HEK293 (cell line): ENCODE measurements around the gene CFAP69.

Source experiments
- CTCF ChIA-PET: fragments of 350-600 bp; formaldehyde crosslinking; extraction: SDS; loops from one replicate; lab custom pipeline; 2021; ENCODE audit warnings: antibody characterized with exemption; lab: Yijun Ruan, JAX
- POLR2A ChIA-PET: fragments of 300-600 bp; formaldehyde crosslinking; extraction: SDS; loops from one replicate; lab custom pipeline; 2020; ENCODE audit warnings: antibody characterized with exemption, inconsistent platforms; lab: Yijun Ruan, JAX
- H3K27ac ChIP-seq: fragments of 200-500 bp; sonication (Bioruptor generic); 2 replicates; pipeline ENCODE4 v1.5.1; 2014; ENCODE audit warnings: low read depth, low read length, control low read depth, inconsistent platforms; ENCODE audit errors: extremely low read depth
- H3K36me3 ChIP-seq, 2 experiments: fragments of 200-500 bp in 1 of 2; sonication (Bioruptor generic) in 1 of 2; 1 replicate in 1 of 2; 2 replicates in 1 of 2; pipeline ENCODE4 v1.5.1; 2014 to 2017; ENCODE audit warnings: inconsistent platforms in 2 of 2, low read length in 2 of 2; ENCODE audit not compliant: control insufficient read depth in 2 of 2, insufficient read depth in 1 of 2
- H3K4me1 ChIP-seq: fragments of 200-500 bp; sonication (Bioruptor generic); 2 replicates; pipeline ENCODE4 v1.5.1; 2014; ENCODE audit warnings: mild to moderate bottlenecking, low read length, inconsistent platforms; ENCODE audit not compliant: control insufficient read depth, insufficient read depth
- H3K4me3 ChIP-seq: 2 replicates; pipeline ENCODE4 v1.5.1; 2011; ENCODE audit warnings: low read depth, mild to moderate bottlenecking, control low read depth, low read length, moderate library complexity
- H3K9me3 ChIP-seq: fragments of 200-500 bp; sonication (Bioruptor generic); 2 replicates; pipeline ENCODE4 v1.5.1; 2014; ENCODE audit warnings: low read depth, low read length, inconsistent platforms; ENCODE audit not compliant: control insufficient read depth, insufficient read depth
- ATF2 ChIP-seq: fragments of 450-650 bp; formaldehyde crosslinking; IDR thresholded peaks from 2 replicates; pipeline ENCODE4 v1.5.1; 2016; ENCODE audit warnings: missing biosample characterization, missing genetic modification characterization, low read depth
- GLIS1 ChIP-seq: fragments of 450-650 bp; formaldehyde crosslinking; IDR thresholded peaks from 2 replicates; pipeline ENCODE4 v1.5.1; 2016; ENCODE audit warnings: missing biosample characterization, missing genetic modification characterization
- GLIS2 ChIP-seq: fragments of 450-650 bp; formaldehyde crosslinking; IDR thresholded peaks from 2 replicates; pipeline ENCODE4 v1.5.1; 2016; ENCODE audit warnings: missing biosample characterization, missing genetic modification characterization
- IKZF3 ChIP-seq: fragments of 450-650 bp; IDR thresholded peaks from 2 replicates; pipeline ENCODE4 v1.5.0; 2018; ENCODE audit warnings: missing biosample characterization, mild to moderate bottlenecking, missing genetic modification characterization, moderate library complexity
- PRDM10 ChIP-seq: fragments of 450-650 bp; formaldehyde crosslinking; IDR thresholded peaks from 2 replicates; pipeline ENCODE4 v1.5.1; 2016; ENCODE audit warnings: missing biosample characterization, missing genetic modification characterization
- REPIN1 ChIP-seq: fragments of 450-650 bp; formaldehyde crosslinking; IDR thresholded peaks from 2 replicates; pipeline ENCODE4 v1.5.1; 2017; ENCODE audit warnings: missing biosample characterization, missing genetic modification characterization, low read depth
- ZEB2 ChIP-seq: fragments of 450-650 bp; formaldehyde crosslinking; IDR thresholded peaks from 2 replicates; pipeline ENCODE4 v1.5.1; 2016; ENCODE audit warnings: missing biosample characterization, missing genetic modification characterization
- ZFP3 ChIP-seq: fragments of 450-650 bp; formaldehyde crosslinking; IDR thresholded peaks from 2 replicates; pipeline ENCODE4 v1.5.1; 2016; ENCODE audit warnings: low read depth, missing biosample characterization, missing genetic modification characterization
- ZNF157 ChIP-seq: fragments of 450-650 bp; formaldehyde crosslinking; IDR thresholded peaks from 2 replicates; pipeline ENCODE4 v1.5.1; 2016; ENCODE audit warnings: missing biosample characterization, missing genetic modification characterization
- ZNF184 ChIP-seq: fragments of 450-650 bp; IDR thresholded peaks from 2 replicates; pipeline ENCODE4 v1.5.1; 2018; ENCODE audit warnings: missing biosample characterization, mild to moderate bottlenecking, missing genetic modification characterization
- ZNF2 ChIP-seq: fragments of 450-650 bp; formaldehyde crosslinking; IDR thresholded peaks from 2 replicates; pipeline ENCODE4 v1.5.1; 2016; ENCODE audit warnings: missing biosample characterization, missing genetic modification characterization
- ZNF394 ChIP-seq: fragments of 450-650 bp; formaldehyde crosslinking; IDR thresholded peaks from 2 replicates; pipeline ENCODE4 v1.5.1; 2016; ENCODE audit warnings: missing biosample characterization, missing genetic modification characterization, mild to moderate bottlenecking, moderate library complexity, borderline replicate concordance
- ZNF521 ChIP-seq: fragments of 450-650 bp; formaldehyde crosslinking; IDR thresholded peaks from 2 replicates; pipeline ENCODE4 v1.5.1; 2017; ENCODE audit warnings: missing biosample characterization, mild to moderate bottlenecking, missing genetic modification characterization
- ZNF530 ChIP-seq: fragments of 450-650 bp; formaldehyde crosslinking; IDR thresholded peaks from 2 replicates; pipeline ENCODE4 v1.5.1; 2016; ENCODE audit warnings: low read depth, missing biosample characterization, missing genetic modification characterization
- ZNF621 ChIP-seq: fragments of 450-650 bp; formaldehyde crosslinking; IDR thresholded peaks from 2 replicates; pipeline ENCODE4 v1.5.1; 2017; ENCODE audit warnings: missing biosample characterization, missing genetic modification characterization
- ZNF658 ChIP-seq: fragments of 450-650 bp; formaldehyde crosslinking; IDR thresholded peaks from 2 replicates; pipeline ENCODE4; 2016; ENCODE audit warnings: missing biosample characterization, missing genetic modification characterization
- ZNF692 ChIP-seq: fragments of 450-650 bp; formaldehyde crosslinking; IDR thresholded peaks from 2 replicates; pipeline ENCODE4 v1.5.1; 2016; ENCODE audit warnings: missing biosample characterization, missing genetic modification characterization
- ZNF747 ChIP-seq: fragments of 450-650 bp; formaldehyde crosslinking; IDR thresholded peaks from 2 replicates; pipeline ENCODE4 v1.5.1; 2016; ENCODE audit warnings: missing biosample characterization, missing genetic modification characterization
- ZNF76 ChIP-seq: fragments of 450-650 bp; formaldehyde crosslinking; IDR thresholded peaks from 2 replicates; pipeline ENCODE4; 2016; ENCODE audit warnings: low read depth, missing biosample characterization, missing genetic modification characterization, borderline replicate concordance
- ZNF776 ChIP-seq: fragments of 450-650 bp; formaldehyde crosslinking; IDR thresholded peaks from 2 replicates; pipeline ENCODE4 v1.5.0; 2017; ENCODE audit warnings: missing biosample characterization, missing genetic modification characterization, borderline replicate concordance
- ZSCAN16 ChIP-seq: fragments of 450-650 bp; formaldehyde crosslinking; IDR thresholded peaks from 2 replicates; pipeline ENCODE4 v1.5.1; 2016; ENCODE audit warnings: missing biosample characterization, missing genetic modification characterization
- ZSCAN30 ChIP-seq: fragments of 450-650 bp; IDR thresholded peaks from 2 replicates; pipeline ENCODE4 v1.5.1; 2018; ENCODE audit warnings: missing biosample characterization, mild to moderate bottlenecking, missing genetic modification characterization, moderate library complexity

The CFAP69 gene

GRCh38 chr7:90250601-90251303, 5.8 kb downstream of the CFAP69 start:
- Histone ChIP-seq H3K36me3 (no peaks in the 10 kb centered on the region), H3K27ac (no peak overlapping the region)
- POLR2A ChIA-PET, result interaction anchor here (1.6 kb wide), 1 partner anchor 39 kb away, joined by 3 read pairs; the partner anchor contains the start of gene STEAP2
- CTCF ChIA-PET, result interaction anchor here (0.6 to 0.8 kb wide), 2 partner anchors 13 to 98 kb away, joined by 3 read pairs; no protein-coding TSS in a partner anchor
- TF ChIP-seq ZNF76 (tag by site-specific recombination), result no peak
- TF ChIP-seq GLIS2, result no peak
- TF ChIP-seq IKZF3 (tag by site-specific recombination), result no peak
- no peak for TF ChIP-seq ZNF157 (tag by site-specific recombination)
- TF ChIP-seq ZSCAN16 (tag by site-specific recombination), result no peak
- no peak for TF ChIP-seq ZNF2 (tag by site-specific recombination)
- TF ChIP-seq ZNF530 (tag by site-specific recombination), result no peak
- no peak for TF ChIP-seq ZEB2 (tag by site-specific recombination)
- TF ChIP-seq ZNF776 (tag by site-specific recombination), result no peak
- TF ChIP-seq REPIN1 (tag by site-specific recombination), result no peak
- TF ChIP-seq ZNF747 (tag by site-specific recombination), result no peak
- TF ChIP-seq, all 188 proteins: peak for 0
- H3K4me1 ChIP-seq, result no peaks in the 10 kb centered on the region; the same call in 1 of the 2 replicates
- no peak overlapping the region for H3K4me3 ChIP-seq
- H3K9me3 ChIP-seq, result no peaks in the 10 kb centered on the region

- CTCF ChIA-PET, result interaction anchor here (0.6 to 1.1 kb wide), 2 partner anchors 99 to 177 kb away, joined by 3 read pairs; no protein-coding TSS in a partner anchor
- TF ChIP-seq ZNF184 (tag by site-specific recombination) (no peak), ZNF692 (tag by site-specific recombination) (no peak), GLIS1 (no peak), ZNF658 (tag by site-specific recombination) (no peak), PRDM10 (no peak), ATF2 (tag by site-specific recombination) (no peak), ZNF621 (tag by site-specific recombination) (no peak), REPIN1 (tag by site-specific recombination) (no peak), ZNF521 (tag by site-specific recombination) (no peak), ZSCAN30 (tag by site-specific recombination) (no peak), ZNF394 (tag by site-specific recombination) (no peak), ZFP3 (tag by site-specific recombination) (no peak), IKZF3 (tag by site-specific recombination) (no peak)
- Histone ChIP-seq H3K36me3 (no peaks in the 10 kb centered on the region), H3K4me3 (no peak overlapping the region), H3K27ac (no peak overlapping the region), H3K9me3 (no peaks in the 10 kb centered on the region), H3K4me1 (no peaks in the 10 kb centered on the region; the same call in 1 of the 2 replicates)
- POLR2A ChIA-PET, result interaction anchor here (1.6 kb wide), 1 partner anchor 40 kb away, joined by 3 read pairs; the partner anchor contains the start of gene STEAP2
Measured at GRCh38 chr7:90251304-90251635, 6.3 kb downstream of the CFAP69 start.
